Osteoblast (primary cell): ENCODE results near the gene CFAP45. TPM values are rescaled to one million over a fixed set of nuclear protein-coding genes. Genes with fewer than 3 reads are reported as not detected.

Experiments
- DNase-seq: peaks from one replicate; pipeline ENCODE4 v3.0.0; 2011; ENCODE audit warnings: low spot score, mixed read lengths; ENCODE audit not compliant: insufficient read length; ENCODE audit errors: missing footprints
- H2AFZ ChIP-seq: 2 replicates; pipeline ENCODE4 v1.6.0; 2011; ENCODE audit warnings: mild to moderate bottlenecking, low read length
- H3K27ac ChIP-seq: 2 replicates; pipeline ENCODE4 v1.5.1; 2011; ENCODE audit warnings: mild to moderate bottlenecking, low read depth, low read length, moderate library complexity
- H3K27me3 ChIP-seq: 2 replicates; pipeline ENCODE4 v1.6.0; 2012; ENCODE audit warnings: mild to moderate bottlenecking, control low read depth, inconsistent platforms, low read length, moderate library complexity; ENCODE audit not compliant: insufficient read depth
- H3K36me3 ChIP-seq: 2 replicates; pipeline ENCODE4 v1.5.1; 2011; ENCODE audit warnings: mild to moderate bottlenecking, low read length, control low read depth, moderate library complexity; ENCODE audit not compliant: insufficient read depth
- H3K4me1 ChIP-seq: 2 replicates; pipeline ENCODE4 v1.5.1; 2011; ENCODE audit warnings: mild to moderate bottlenecking, low read length, control low read depth, moderate library complexity; ENCODE audit not compliant: insufficient read depth
- H3K4me2 ChIP-seq: 2 replicates; pipeline ENCODE4 v1.6.0; 2011; ENCODE audit warnings: mild to moderate bottlenecking, low read length; ENCODE audit not compliant: insufficient read depth
- H3K4me3 ChIP-seq: fragments of 200-600 bp; sonication (generic); 3 replicates; pipeline ENCODE4 v1.5.1; 2012; ENCODE audit warnings: mild to moderate bottlenecking, low read length, inconsistent platforms; ENCODE audit not compliant: insufficient read depth
- H3K79me2 ChIP-seq: 2 replicates; pipeline ENCODE4 v1.6.0; 2012; ENCODE audit warnings: mild to moderate bottlenecking, low read length, control low read depth, inconsistent platforms; ENCODE audit not compliant: insufficient read depth
- H3K9me3 ChIP-seq: 2 replicates; pipeline ENCODE4 v1.5.1; 2011; ENCODE audit warnings: low read depth, low read length, control low read depth
- H4K20me1 ChIP-seq: 2 replicates; pipeline ENCODE4 v1.6.0; 2012; ENCODE audit warnings: mild to moderate bottlenecking, low read length, control low read depth; ENCODE audit not compliant: insufficient read depth
- CTCF ChIP-seq: IDR thresholded peaks from 2 replicates; pipeline ENCODE4 v1.5.1; 2011; ENCODE audit warnings: mild to moderate bottlenecking, low read depth, low read length, moderate library complexity; ENCODE audit errors: extremely low read depth
- total RNA-seq: library from RNA; depleted of rRNA; stranded (reverse); fragments of >200 nt; gene quantifications from 2 replicates; pipeline ENCODE4 v1.2.3, GENCODE V29; 2012

The CFAP45 gene
- total RNA-seq, 1 donor, result 0.36 TPM

DNA sequence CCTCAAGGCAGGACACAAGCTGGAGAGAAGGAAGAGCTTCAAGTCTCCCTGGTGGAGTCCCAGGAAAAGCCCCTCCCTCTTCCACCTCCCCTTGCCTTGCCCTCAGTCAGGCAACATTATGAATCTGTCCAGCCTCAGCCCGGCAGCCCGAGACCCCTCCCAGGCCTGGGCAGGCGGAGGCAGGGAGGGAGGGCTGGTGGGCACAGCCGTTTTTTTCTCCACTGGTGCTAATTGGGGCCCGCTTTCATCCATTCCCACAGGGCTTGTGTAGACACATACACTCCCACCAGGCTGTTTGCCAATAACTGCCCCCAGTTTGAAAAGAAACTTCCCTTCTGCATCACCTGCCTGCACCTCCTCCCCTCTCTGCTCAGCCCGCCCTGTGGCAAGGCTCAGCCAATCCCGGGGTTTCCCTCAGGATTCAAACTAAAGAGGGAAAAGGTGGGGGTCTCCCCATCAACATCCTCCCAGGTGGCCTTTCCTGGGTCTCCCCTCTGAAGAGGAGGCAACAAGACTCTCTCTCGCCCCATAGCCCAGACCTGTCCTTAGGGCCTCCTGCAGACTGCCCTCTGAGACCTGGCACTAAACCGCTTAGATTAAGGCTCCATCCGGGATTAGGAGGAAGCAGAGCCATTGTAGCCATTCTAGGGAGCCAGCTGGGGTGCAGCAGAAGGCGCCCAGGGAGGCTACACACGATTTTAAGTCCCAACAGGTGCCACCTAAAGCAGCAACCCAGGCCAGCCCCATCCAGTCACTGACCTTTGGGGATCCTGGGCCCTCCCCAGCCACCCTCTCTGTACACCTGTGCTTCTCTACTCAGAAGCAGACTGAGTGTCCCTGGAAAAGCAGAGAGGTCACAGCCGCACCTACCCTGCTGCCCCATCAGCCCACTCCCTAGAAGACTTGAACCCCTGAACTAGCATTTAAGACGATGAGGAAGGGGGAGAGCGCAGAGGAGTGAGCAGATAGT is 41.9 kb upstream of the CFAP45 start:
- Histone ChIP-seq H3K79me2 (no peaks in the 10 kb centered on the region), H3K27me3 (peaks cover 26% of the 10 kb centered on the region), H3K4me1 (peaks cover 6% of the 10 kb centered on the region), H3K36me3 (no peaks in the 10 kb centered on the region), H3K4me3 (no peak overlapping the region), H4K20me1 (no peaks in the 10 kb centered on the region), H3K9me3 (no peaks in the 10 kb centered on the region), H3K4me2 (no peak overlapping the region), H3K27ac (no peak overlapping the region), H2AFZ (no peak overlapping the region)
- DNase-seq, result peak; percentile 51
- no peak for TF ChIP-seq CTCF

DNA sequence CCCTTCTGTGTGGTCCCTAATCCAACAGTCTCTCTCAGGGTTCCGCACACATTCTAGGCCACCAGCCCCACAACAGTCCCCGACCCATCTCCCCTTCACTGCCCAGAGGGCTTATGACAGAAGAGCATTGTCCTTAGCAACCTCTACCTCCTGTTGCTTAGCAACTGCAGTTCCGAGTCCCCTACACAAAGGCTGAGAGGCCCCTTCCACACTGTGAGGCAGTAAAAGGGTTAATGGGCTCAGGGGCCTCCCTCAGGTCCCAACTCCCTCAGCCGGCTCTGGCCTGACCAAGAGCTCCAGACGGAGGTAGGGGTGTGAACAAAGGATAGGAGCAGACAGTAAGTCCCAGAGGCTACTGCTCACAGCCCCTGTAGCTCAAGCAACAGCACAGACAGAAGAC is 41.2 kb upstream of the CFAP45 start:
- TF ChIP-seq CTCF, result no peak
- H3K27me3 ChIP-seq, result peaks cover 26% of the 10 kb centered on the region
- no peaks in the 10 kb centered on the region for H3K79me2 ChIP-seq
- no peak for DNase-seq
- H3K36me3 ChIP-seq, result no peaks in the 10 kb centered on the region
- H3K9me3 ChIP-seq, result no peaks in the 10 kb centered on the region
- H3K4me2 ChIP-seq, result no peak overlapping the region
- no peaks in the 10 kb centered on the region for H4K20me1 ChIP-seq
- H3K4me3 ChIP-seq, result no peak overlapping the region
- no peak overlapping the region for H2AFZ ChIP-seq
- peaks cover 6% of the 10 kb centered on the region for H3K4me1 ChIP-seq
- no peak overlapping the region for H3K27ac ChIP-seq

DNA sequence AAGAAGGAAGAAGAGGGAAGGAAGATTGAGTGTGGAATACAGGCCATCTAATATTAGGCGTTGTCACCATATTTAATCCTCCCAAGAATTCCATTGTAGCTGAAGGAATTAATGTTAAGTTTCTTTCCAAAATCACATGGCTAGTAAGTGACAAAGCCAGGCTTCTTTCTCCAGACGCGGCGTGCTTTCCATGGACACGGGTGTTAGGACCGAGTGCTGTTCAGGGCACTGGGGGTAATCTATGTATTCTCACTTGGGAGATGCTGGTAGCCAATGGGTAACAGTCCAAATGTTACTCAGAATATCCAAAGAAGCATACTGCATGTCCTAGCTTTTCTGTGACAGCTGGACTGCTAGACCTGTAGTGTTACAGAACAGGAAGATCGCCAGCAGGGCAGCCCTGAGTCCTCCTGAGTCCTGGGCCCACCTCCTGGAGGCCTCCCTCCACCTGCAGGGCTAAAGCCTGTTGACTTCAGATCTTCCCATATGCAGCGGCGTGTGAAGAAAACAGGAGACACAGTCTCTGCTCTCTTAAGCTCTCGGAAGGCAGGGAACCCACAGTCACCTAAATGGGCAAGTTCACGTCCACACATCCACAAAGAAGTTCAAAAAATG is 40.1 kb upstream of the CFAP45 start:
- Histone ChIP-seq H3K27me3 (peaks cover 28% of the 10 kb centered on the region), H3K9me3 (no peaks in the 10 kb centered on the region), H3K4me3 (no peak overlapping the region), H4K20me1 (no peaks in the 10 kb centered on the region), H3K36me3 (no peaks in the 10 kb centered on the region), H3K4me2 (no peak overlapping the region), H2AFZ (no peak overlapping the region), H3K27ac (no peak overlapping the region), H3K79me2 (no peaks in the 10 kb centered on the region), H3K4me1 (peaks cover under 1% of the 10 kb centered on the region)
- DNase-seq, result peak; percentile 85
- no peak for TF ChIP-seq CTCF

DNA sequence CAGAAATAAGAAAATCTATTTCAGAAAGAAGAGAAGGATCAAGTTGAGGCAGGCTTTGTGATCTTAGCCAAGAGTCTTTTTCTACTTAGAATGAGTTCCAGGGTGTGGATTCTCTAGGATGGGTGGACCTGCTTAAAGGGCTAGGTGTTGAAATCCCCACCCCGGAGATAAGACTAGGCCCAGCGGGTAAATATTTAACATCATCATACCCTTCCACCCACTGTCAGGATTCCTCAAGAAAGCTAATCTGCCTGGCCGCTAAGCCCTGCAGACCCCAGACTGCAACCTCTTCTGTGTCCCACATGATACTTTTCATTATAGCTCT is 39.7 kb upstream of the CFAP45 start:
- no peak overlapping the region for H3K27ac ChIP-seq
- H3K4me2 ChIP-seq, result no peak overlapping the region
- H2AFZ ChIP-seq, result no peak overlapping the region
- no peaks in the 10 kb centered on the region for H3K79me2 ChIP-seq
- no peak for TF ChIP-seq CTCF
- no peak overlapping the region for H3K4me3 ChIP-seq
- DNase-seq, result no peak
- H4K20me1 ChIP-seq, result no peaks in the 10 kb centered on the region
- H3K27me3 ChIP-seq, result peaks cover 23% of the 10 kb centered on the region
- H3K4me1 ChIP-seq, result no peaks in the 10 kb centered on the region
- no peaks in the 10 kb centered on the region for H3K36me3 ChIP-seq
- no peaks in the 10 kb centered on the region for H3K9me3 ChIP-seq
